NCI-H446 treated with DMSO at 0.1 percent for 48 hours (cell line): Measurements from ENCODE around the gene MFNG.

Experiments
- DNase-seq: peaks from one replicate; lab custom pipeline; 2025; lab: John Stamatoyannopoulos, UW

Gene MFNG

GRCh38 chr22:37511395-37512104 is 25.4 kb upstream of the MFNG start:
- no peak for DNase-seq

- DNase-seq = no peak
These were observed 23.9 kb upstream of the MFNG start for GRCh38 chr22:37510091-37510490.

- DNase-seq = no peak
These were observed 23.1 kb upstream of the MFNG start for GRCh38 chr22:37509059-37509860.

- DNase-seq = no peak
These were observed 22.3 kb upstream of the MFNG start for GRCh38 chr22:37508431-37508992.

GRCh38 chr22:37507731-37508130 is 21.5 kb upstream of the MFNG start:
- no peak for DNase-seq

- DNase-seq = no peak
These were observed 19.8 kb upstream of the MFNG start for GRCh38 chr22:37505989-37506388.

GRCh38 chr22:37505565-37505964 is 19.4 kb upstream of the MFNG start:
- no peak for DNase-seq

- DNase-seq = no peak
These were observed 18.8 kb upstream of the MFNG start for GRCh38 chr22:37504964-37505363.

GRCh38 chr22:37503850-37504249 is 17.7 kb upstream of the MFNG start:
- DNase-seq = no peak

GRCh38 chr22:37503183-37503683 is 17.0 kb upstream of the MFNG start:
- no peak for DNase-seq

- DNase-seq = no peak
These were observed 16.4 kb upstream of the MFNG start for GRCh38 chr22:37502342-37503182.

- no peak for DNase-seq
These were observed 15.6 kb upstream of the MFNG start for GRCh38 chr22:37501610-37502341.

- DNase-seq = no peak
These were observed 14.8 kb upstream of the MFNG start for GRCh38 chr22:37500745-37501609.

GRCh38 chr22:37499789-37500540 is 13.8 kb upstream of the MFNG start:
- no peak for DNase-seq

- DNase-seq = no peak
These were observed 13.0 kb upstream of the MFNG start for GRCh38 chr22:37499027-37499707.

GRCh38 chr22:37498289-37498909 is 12.2 kb upstream of the MFNG start:
- no peak for DNase-seq

- no peak for DNase-seq
These were observed 10.9 kb upstream of the MFNG start for GRCh38 chr22:37497062-37497599.

GRCh38 chr22:37496651-37497050 is 10.5 kb upstream of the MFNG start:
- DNase-seq = no peak
